CD14-positive monocyte (primary cell): Measurements from ENCODE around the gene WASF1. TPM values are rescaled to one million over a fixed set of nuclear protein-coding genes. Genes with fewer than 3 reads are reported as not detected.

Experiments
- DNase-seq, 3 donors: peaks; one replicate each; pipeline ENCODE4 v3.0.0-alpha.2; 2011 to 2022
- H2AFZ ChIP-seq: 2 replicates; pipeline ENCODE4 v1.6.0; 2012; ENCODE audit warnings: mild to moderate bottlenecking, low read depth, low read length, inconsistent platforms; ENCODE audit not compliant: insufficient read depth, poor library complexity, severe bottlenecking
- H3K27ac ChIP-seq, 2 donors: 1 replicate in 1 of 2; 2 replicates in 1 of 2; pipeline ENCODE4 v1.5.1; 2012 to 2013; ENCODE audit warnings: low read length in 2 of 2, control low read depth in 1 of 2, inconsistent platforms in 1 of 2, low read depth in 1 of 2, mild to moderate bottlenecking in 1 of 2
- H3K27me3 ChIP-seq, 2 donors: one replicate each; pipeline versions ENCODE4 v1.6.0 to v1.6.1; 2011 to 2013; ENCODE audit warnings: low read length in 2 of 2; ENCODE audit not compliant: control insufficient read depth in 2 of 2, insufficient read depth in 2 of 2
- H3K36me3 ChIP-seq, 2 donors: replicated peaks in 1 of 2; 1 replicate in 1 of 2; 2 replicates in 1 of 2; pipeline versions ENCODE4 v1.5.1 to v1.6.1; 2012 to 2013; ENCODE audit warnings: low read length in 2 of 2, control low read depth in 1 of 2, inconsistent platforms in 1 of 2, mild to moderate bottlenecking in 1 of 2; ENCODE audit not compliant: insufficient read depth in 2 of 2, control insufficient read depth in 1 of 2
- H3K4me1 ChIP-seq, 2 donors: 1 replicate in 1 of 2; 2 replicates in 1 of 2; pipeline versions ENCODE4 v1.5.1 to v1.6.1; 2012 to 2013; ENCODE audit warnings: low read length in 2 of 2, control low read depth in 1 of 2, inconsistent platforms in 1 of 2, mild to moderate bottlenecking in 1 of 2, moderate library complexity in 1 of 2; ENCODE audit not compliant: insufficient read depth in 2 of 2, control insufficient read depth in 1 of 2
- H3K4me2 ChIP-seq: replicated peaks from 2 replicates; pipeline ENCODE3; 2012; ENCODE audit warnings: low read length, moderate library complexity, mild to moderate bottlenecking; ENCODE audit not compliant: poor library complexity, severe bottlenecking; ENCODE audit errors: extremely low read depth
- H3K4me3 ChIP-seq, 3 experiments: fragments of 200-600 bp in 1 of 3; sonication (generic) in 1 of 3; replicated peaks in 1 of 3; 1 replicate in 2 of 3; 2 replicates in 1 of 3; pipeline ENCODE4 v1.5.1; 2011 to 2013; ENCODE audit warnings: low read length in 3 of 3, mild to moderate bottlenecking in 3 of 3, control low read depth in 2 of 3, low read depth in 2 of 3, inconsistent platforms in 1 of 3, moderate library complexity in 1 of 3
- H3K79me2 ChIP-seq: 2 replicates; pipeline ENCODE4 v1.6.0; 2012; ENCODE audit warnings: mild to moderate bottlenecking, control low read depth, inconsistent platforms, low read length, moderate library complexity; ENCODE audit not compliant: insufficient read depth
- H3K9ac ChIP-seq: 2 replicates; pipeline ENCODE4 v1.6.0; 2017; ENCODE audit warnings: low read length, mild to moderate bottlenecking; ENCODE audit not compliant: insufficient read depth, poor library complexity, severe bottlenecking
- H3K9me3 ChIP-seq, 2 donors: replicated peaks in 1 of 2; 1 replicate in 1 of 2; 2 replicates in 1 of 2; pipeline versions ENCODE4 v1.5.1 to v1.6.1; 2012 to 2013; ENCODE audit warnings: low read length in 2 of 2, control low read depth in 1 of 2; ENCODE audit not compliant: control insufficient read depth in 1 of 2, insufficient read depth in 1 of 2
- H4K20me1 ChIP-seq: 2 replicates; pipeline ENCODE4 v1.6.0; 2012; ENCODE audit warnings: mild to moderate bottlenecking, low read length, control low read depth, moderate library complexity; ENCODE audit not compliant: insufficient read depth
- H3K27ac Mint-ChIP-seq, 7 donors: one replicate each; pipeline ENCODE4 v1.8.0; 2020; ENCODE audit warnings: mild to moderate bottlenecking in 7 of 7, mixed read lengths in 7 of 7, moderate library complexity in 6 of 7, inconsistent platforms in 2 of 7
- H3K27me3 Mint-ChIP-seq, 3 donors: one replicate each; pipeline ENCODE4 v1.8.0; 2021 to 2022; ENCODE audit warnings: low read depth in 3 of 3, mild to moderate bottlenecking in 3 of 3, mixed read lengths in 3 of 3, moderate library complexity in 3 of 3, inconsistent platforms in 1 of 3
- H3K36me3 Mint-ChIP-seq, 2 donors: one replicate each; pipeline ENCODE4 v1.8.0; 2020; ENCODE audit warnings: mixed read lengths in 2 of 2, inconsistent platforms in 1 of 2, mild to moderate bottlenecking in 1 of 2
- H3K4me1 Mint-ChIP-seq: one replicate; pipeline ENCODE4 v1.8.0; 2020; ENCODE audit warnings: mild to moderate bottlenecking, mixed read lengths
- H3K4me3 Mint-ChIP-seq, 2 donors: one replicate each; pipeline ENCODE4 v1.8.0; 2020; ENCODE audit warnings: mild to moderate bottlenecking in 2 of 2, mixed read lengths in 2 of 2, moderate library complexity in 1 of 2
- H3K9me3 Mint-ChIP-seq, 7 donors: one replicate each; pipeline ENCODE4 v1.8.0; 2020 to 2022; ENCODE audit warnings: mixed read lengths in 7 of 7, mild to moderate bottlenecking in 6 of 7, moderate library complexity in 6 of 7, inconsistent platforms in 2 of 7
- CTCF ChIP-seq: fragments of 200-600 bp; IDR thresholded peaks from one replicate; pipeline ENCODE4 v1.8.0; 2022; ENCODE audit warnings: antibody characterized with exemption, mild to moderate bottlenecking
- WGBS: methylation state at CpG from one replicate; pipeline ENCODE4 v1.1.5; 2013; ENCODE audit warnings: missing lambda C conversion rate; ENCODE audit not compliant: insufficient coverage; 5-methylcytosine and 5-hydroxymethylcytosine counted together
- intact Hi-C, 2 donors: fragments of 100-400 bp; cut with micrococcal nuclease; formaldehyde crosslinking; loops; one replicate each; pipeline versions ENCODE4 v1.15.0 to v1.15.1; 2023
- polyA plus RNA-seq, 3 donors: library from polyadenylated mRNA; depleted of rRNA in 1 of 3; unstranded in 2 of 3; stranded (reverse) in 1 of 3; fragments of 300-500 nt in 2 of 3; fragments of >200 nt in 1 of 3; fragmentation: Illumina TruSeq in 2 of 3; gene quantifications; 1 replicate in 2 of 3; 2 replicates in 1 of 3; pipeline ENCODE4 v1.2.3, GENCODE V29; 2012 to 2021

The WASF1 gene
- polyA plus RNA-seq, 3 donors, result 0.32 to 1.7 (median 1.4) TPM

GRCh38 chr6:110183292-110183885 lies 3.9 kb upstream of the WASF1 start:
- H3K4me1 ChIP-seq, result peaks cover 35 to 50% of the 10 kb centered on the region in 2 donors
- DNase-seq, result peak in 1 of 3 donors; percentile 26
- no peak overlapping the region for H3K4me3 Mint-ChIP-seq
- H3K4me2 ChIP-seq, result peak overlapping the region; percentile 99
- H3K4me3 ChIP-seq, result peak overlapping the region in 1 of 3 experiments; percentile 98
- peaks cover 59% of the 10 kb centered on the region for H4K20me1 ChIP-seq
- H3K27me3 ChIP-seq, result no peaks in the 10 kb centered on the region
- WGBS, result 92% methylated on average over 2 of the region's 5 CpGs
- H3K9ac ChIP-seq, result no peak overlapping the region
- no peak overlapping the region for H2AFZ ChIP-seq
- peaks cover 6 to 17% of the 10 kb centered on the region in 2 donors for H3K36me3 Mint-ChIP-seq
- H3K9me3 ChIP-seq, result no peaks in the 10 kb centered on the region
- H3K27me3 Mint-ChIP-seq, result peaks cover 0 to 2% (median 2%) of the 10 kb centered on the region in 3 donors
- H3K9me3 Mint-ChIP-seq, result peaks cover 0 to 2% (median 0%) of the 10 kb centered on the region in 7 donors
- intact Hi-C loops, result loop anchor here in 1 of 2 donors (10.0 kb wide), 1 partner anchor 489 kb away; the partner anchor contains the start of genes AK9 and FIG4
- H3K27ac ChIP-seq, result peak overlapping the region in 1 of 2 donors; percentile 99
- H3K79me2 ChIP-seq, result peaks cover 84% of the 10 kb centered on the region
- peaks cover 16% of the 10 kb centered on the region for H3K4me1 Mint-ChIP-seq
- no peaks in the 10 kb centered on the region for H3K36me3 ChIP-seq
- no peak for TF ChIP-seq CTCF
- no peak overlapping the region for H3K27ac Mint-ChIP-seq

- H3K4me1 Mint-ChIP-seq, result peaks cover 10% of the 10 kb centered on the region
- Histone ChIP-seq H3K27me3 (no peaks in the 10 kb centered on the region), H4K20me1 (peaks cover 39% of the 10 kb centered on the region), H3K4me2 (peak overlapping the region; percentile 99), H3K9ac (peak overlapping the region; percentile 91), H3K4me1 (peaks cover 35 to 52% of the 10 kb centered on the region in 2 donors), H3K36me3 (no peaks in the 10 kb centered on the region), H3K4me3 (peak overlapping the region; percentile 76 to 98 (median 93)), H3K9me3 (no peaks in the 10 kb centered on the region), H3K27ac (peak overlapping the region; percentile 67 to 99), H2AFZ (peak overlapping the region; percentile 97), H3K79me2 (peaks cover 67% of the 10 kb centered on the region)
- TF ChIP-seq CTCF, result no peak
- peaks cover 6 to 13% of the 10 kb centered on the region in 2 donors for H3K36me3 Mint-ChIP-seq
- no peak overlapping the region for H3K27ac Mint-ChIP-seq
- H3K4me3 Mint-ChIP-seq, result no peak overlapping the region
- peaks cover 0 to 5% (median 5%) of the 10 kb centered on the region in 3 donors for H3K27me3 Mint-ChIP-seq
- 9% methylated on average over 5 of the region's 6 CpGs for WGBS
- intact Hi-C loops, result loop anchor here in 1 of 2 donors (10.0 kb wide), 1 partner anchor 487 kb away; the partner anchor contains the start of genes AK9 and FIG4
- no peaks in the 10 kb centered on the region for H3K9me3 Mint-ChIP-seq
- DNase-seq, result peak; percentile 69 to 76 (median 71)
These were observed 1.9 kb upstream of the WASF1 start for GRCh38 chr6:110181131-110182030.
